K562 (cell line): ENCODE results near the gene ZBTB32. TPM values are rescaled to one million over a fixed set of nuclear protein-coding genes. Genes with fewer than 3 reads are reported as not detected.

Experiments used
- ARID1B ChIP-seq: fragments of 450-650 bp; IDR thresholded peaks from 2 replicates; pipeline ENCODE4 v1.6.1; 2016; ENCODE audit warnings: antibody characterized with exemption, mild to moderate bottlenecking, inconsistent platforms
- ATF1 ChIP-seq, 2 experiments: fragments of 450-650 bp in 1 of 2; IDR thresholded peaks; 2 replicates each; pipeline ENCODE4 v1.6.1; 2016; ENCODE audit warnings: missing compliant biosample characterization in 1 of 2, missing genetic modification characterization in 1 of 2
- CREBBP ChIP-seq: IDR thresholded peaks from one replicate; pipeline ENCODE4 v1.6.1; 2012; ENCODE audit warnings: low read depth, mild to moderate bottlenecking, control low read depth, inconsistent platforms, low read length
- DACH1 ChIP-seq: fragments of 450-650 bp; IDR thresholded peaks from 2 replicates; pipeline ENCODE4 v1.6.1; 2018; ENCODE audit not compliant: partially characterized antibody
- ETV1 ChIP-seq: fragments of 450-650 bp; conservative IDR thresholded peaks from 2 replicates; pipeline ENCODE4 v1.6.1; 2016; ENCODE audit warnings: missing genetic modification characterization, control low read depth, low read depth, missing compliant biosample characterization
- FOS ChIP-seq: IDR thresholded peaks from 3 replicates; pipeline ENCODE4 v1.6.1; 2011; ENCODE audit not compliant: insufficient read length; ENCODE audit errors: extremely low read depth
- HDAC3 ChIP-seq: fragments of 450-650 bp; IDR thresholded peaks from 2 replicates; pipeline ENCODE4 v1.6.1; 2018; ENCODE audit warnings: borderline replicate concordance, mild to moderate bottlenecking, moderate library complexity; ENCODE audit not compliant: partially characterized antibody
- MAFF ChIP-seq: IDR thresholded peaks from 2 replicates; pipeline ENCODE4 v1.6.1; 2012; ENCODE audit warnings: low read length, improper control_type of control experiment
- MTA1 ChIP-seq: fragments of 450-650 bp; IDR thresholded peaks from 2 replicates; pipeline ENCODE4 v1.6.1; 2017; ENCODE audit warnings: borderline replicate concordance
- MTA3 ChIP-seq: fragments of 450-650 bp; formaldehyde crosslinking; IDR thresholded peaks from 2 replicates; pipeline ENCODE4 v1.6.1; 2017; ENCODE audit warnings: mild to moderate bottlenecking, borderline replicate concordance
- NEUROD1 ChIP-seq: fragments of 150-350 bp; IDR thresholded peaks from 2 replicates; pipeline ENCODE4 v1.6.1; 2014; ENCODE audit warnings: borderline replicate concordance, low read length, low read depth; ENCODE audit not compliant: partially characterized antibody
- NFE2L1 ChIP-seq: fragments of 450-650 bp; IDR thresholded peaks from 2 replicates; pipeline ENCODE4 v1.6.1; 2016; ENCODE audit warnings: missing genetic modification characterization, low read depth, mild to moderate bottlenecking, missing compliant biosample characterization, moderate library complexity, borderline replicate concordance
- RAD21 ChIP-seq, 2 experiments: fragments of 250-450 bp in 1 of 2; fragments of 450-650 bp in 1 of 2; sonication (Bioruptor Pico) in 1 of 2; formaldehyde crosslinking in 1 of 2; IDR thresholded peaks in 1 of 2; conservative IDR thresholded peaks in 1 of 2; 2 replicates each; pipeline versions ENCODE4 v1.4.0 to v1.8.0; 2020 to 2022; ENCODE audit warnings: mild to moderate bottlenecking in 2 of 2, moderate library complexity in 1 of 2
- RB1 ChIP-seq: fragments of 450-650 bp; IDR thresholded peaks from 2 replicates; pipeline ENCODE4 v1.6.1; 2017; ENCODE audit warnings: low read depth, mild to moderate bottlenecking
- SMAD2 ChIP-seq: fragments of 150-350 bp; IDR thresholded peaks from 2 replicates; pipeline ENCODE4 v1.6.1; 2014; ENCODE audit warnings: low read depth, mild to moderate bottlenecking, low read length
- SOX6 ChIP-seq: fragments of 450-650 bp; IDR thresholded peaks from 2 replicates; pipeline ENCODE4 v1.6.1; 2014; ENCODE audit warnings: mild to moderate bottlenecking
- U2AF1 ChIP-seq: fragments of 200-400 bp; formaldehyde crosslinking; optimal IDR thresholded peaks from 2 replicates; pipeline ENCODE3; 2017; ENCODE audit warnings: mild to moderate bottlenecking, low read depth, low read length, moderate library complexity
- XRCC3 ChIP-seq: fragments of 450-650 bp; IDR thresholded peaks from 2 replicates; pipeline ENCODE4 v1.6.1; 2017; ENCODE audit warnings: mild to moderate bottlenecking, moderate library complexity
- ZBTB8A ChIP-seq: fragments of 450-650 bp; IDR thresholded peaks from 2 replicates; pipeline ENCODE4 v1.6.1; 2018; ENCODE audit warnings: mild to moderate bottlenecking, moderate library complexity; ENCODE audit not compliant: partially characterized antibody
- ZC3H4 ChIP-seq: sonication (generic); formaldehyde crosslinking; IDR thresholded peaks from 2 replicates; pipeline ENCODE4 v1.9.0; 2021; ENCODE audit warnings: missing genetic modification reagents, borderline replicate concordance
- ZNF3 ChIP-seq: fragments of 250-450 bp; sonication (Bioruptor Pico); IDR thresholded peaks from 2 replicates; pipeline ENCODE4 v1.5.0; 2021; ENCODE audit warnings: mild to moderate bottlenecking, moderate library complexity
- polyA plus RNA-seq, 8 experiments: library from polyadenylated mRNA; depleted of rRNA in 4 of 8; stranded (reverse) in 5 of 8; unstranded in 3 of 8; fragments of >200 nt; fragmentation: Nextera tagmentation in 2 of 8; fragmentation: Illumina TruSeq in 1 of 8; extraction: Ambion mirVana in 2 of 8; extraction: Trizol in 1 of 8; gene quantifications; 2 replicates each; pipeline versions ENCODE4 v1.2.1 to v1.2.3, GENCODE V29; 2011 to 2014; ENCODE audit warnings: inconsistent platforms in 1 of 8, missing spikeins in 1 of 8
- total RNA-seq, 7 experiments: library from RNA; depleted of rRNA in 6 of 7; stranded (reverse); fragments of >200 nt in 6 of 7; fragmentation: Illumina TruSeq in 2 of 7; extraction: Trizol in 2 of 7; gene quantifications; 2 replicates each; pipeline versions ENCODE4 v1.2.1 to v1.2.3, GENCODE V29; 2011 to 2021; ENCODE audit warnings: low replicate concordance in 1 of 7
- TF ChIP-seq, protein P1 (sequence below): fragments of 150-350 bp; conservative IDR thresholded peaks from 2 replicates; pipeline ENCODE4 v1.6.1; 2014; ENCODE audit warnings: low read length
- TF ChIP-seq, protein P2 (sequence below): fragments of 450-650 bp; IDR thresholded peaks from 2 replicates; pipeline ENCODE4 v1.6.1; 2017; ENCODE audit warnings: antibody characterized with exemption, mild to moderate bottlenecking

Gene ZBTB32
- total and polyA plus RNA-seq, 9 of the 15 experiments (the other 6 are each of a cell fraction or from before 2014, with no cell fraction given): 0.20 TPM; not detected in 8

DNA sequence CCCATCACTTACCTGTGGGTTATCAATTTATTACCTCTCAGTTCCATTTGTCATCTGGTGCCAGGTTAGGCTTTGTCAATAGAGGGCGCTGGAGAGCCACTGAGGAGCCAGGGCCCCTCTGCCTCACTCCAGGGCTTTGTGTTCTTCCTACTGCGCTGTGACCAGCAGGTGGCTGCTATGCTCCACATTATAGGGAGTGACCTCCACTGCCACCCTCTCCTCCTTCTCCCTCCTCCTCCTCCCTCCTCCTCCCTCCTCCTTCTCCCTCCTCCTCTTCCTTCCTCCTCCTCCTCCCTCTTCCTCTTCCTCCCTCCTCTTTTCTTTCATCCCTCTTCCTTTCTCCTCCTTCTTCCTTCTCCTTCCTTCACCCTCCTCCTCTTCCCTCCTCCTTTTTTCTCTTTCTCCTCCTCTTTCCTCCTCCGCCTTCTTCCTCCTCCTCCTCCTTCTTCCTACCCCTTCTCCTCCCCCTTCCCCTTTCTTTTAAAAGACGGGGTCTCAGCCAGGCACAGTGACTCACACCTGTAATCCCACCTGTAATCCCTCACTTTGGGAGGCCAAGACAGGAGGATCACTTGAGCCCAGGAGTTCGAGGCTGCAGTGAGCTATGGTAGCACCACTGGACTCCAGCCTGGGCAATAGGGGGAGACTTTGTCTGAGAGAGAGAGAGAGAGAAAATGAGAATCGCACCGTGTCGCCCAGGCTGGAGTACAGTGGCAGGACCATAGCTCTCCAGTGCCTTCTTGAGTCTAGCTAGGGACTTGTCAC, 10.3 kb upstream of the ZBTB32 start (continued):
- TF ChIP-seq ATF1 (CRISPR knock-in tag; IDR thresholded peaks at IDR 0.05) (no peak), ATF1 (tag; IDR thresholded peaks at IDR 0.05) (no peak), MAFF (no peak), NEUROD1 (peak; percentile 69), RB1 (peak; percentile 82), FOS (no peak), HDAC3 (no peak), MTA3 (no peak), NFE2L1 (no peak), U2AF1 (no peak), SOX6 (no peak), CREBBP (no peak), ZBTB8A (no peak), ZNF3 (CRISPR knock-in tag) (no peak), SMAD2 (no peak), DACH1 (peak; percentile 50), ARID1B (peak; percentile 67), MTA1 (0 out of 2 replicates have a peak, but pooled peaks have one; percentile 35), ZC3H4 (CRISPR knock-in tag) (no peak), RAD21 (CRISPR knock-in tag; conservative IDR thresholded peaks at IDR 0.05 in 1 of 2, IDR thresholded peaks at IDR 0.05 in 1 of 2) (peak; percentile 97 to 99), ETV1 (tag) (no peak), XRCC3 (no peak)
- TF ChIP-seq, protein P1, sequence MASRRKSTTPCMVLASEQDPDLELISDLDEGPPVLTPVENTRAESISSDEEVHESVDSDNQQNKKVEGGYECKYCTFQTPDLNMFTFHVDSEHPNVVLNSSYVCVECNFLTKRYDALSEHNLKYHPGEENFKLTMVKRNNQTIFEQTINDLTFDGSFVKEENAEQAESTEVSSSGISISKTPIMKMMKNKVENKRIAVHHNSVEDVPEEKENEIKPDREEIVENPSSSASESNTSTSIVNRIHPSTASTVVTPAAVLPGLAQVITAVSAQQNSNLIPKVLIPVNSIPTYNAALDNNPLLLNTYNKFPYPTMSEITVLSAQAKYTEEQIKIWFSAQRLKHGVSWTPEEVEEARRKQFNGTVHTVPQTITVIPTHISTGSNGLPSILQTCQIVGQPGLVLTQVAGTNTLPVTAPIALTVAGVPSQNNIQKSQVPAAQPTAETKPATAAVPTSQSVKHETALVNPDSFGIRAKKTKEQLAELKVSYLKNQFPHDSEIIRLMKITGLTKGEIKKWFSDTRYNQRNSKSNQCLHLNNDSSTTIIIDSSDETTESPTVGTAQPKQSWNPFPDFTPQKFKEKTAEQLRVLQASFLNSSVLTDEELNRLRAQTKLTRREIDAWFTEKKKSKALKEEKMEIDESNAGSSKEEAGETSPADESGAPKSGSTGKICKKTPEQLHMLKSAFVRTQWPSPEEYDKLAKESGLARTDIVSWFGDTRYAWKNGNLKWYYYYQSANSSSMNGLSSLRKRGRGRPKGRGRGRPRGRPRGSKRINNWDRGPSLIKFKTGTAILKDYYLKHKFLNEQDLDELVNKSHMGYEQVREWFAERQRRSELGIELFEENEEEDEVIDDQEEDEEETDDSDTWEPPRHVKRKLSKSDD: peak; percentile 50; the same call in 1 of the 2 replicates
- TF ChIP-seq, protein P2, sequence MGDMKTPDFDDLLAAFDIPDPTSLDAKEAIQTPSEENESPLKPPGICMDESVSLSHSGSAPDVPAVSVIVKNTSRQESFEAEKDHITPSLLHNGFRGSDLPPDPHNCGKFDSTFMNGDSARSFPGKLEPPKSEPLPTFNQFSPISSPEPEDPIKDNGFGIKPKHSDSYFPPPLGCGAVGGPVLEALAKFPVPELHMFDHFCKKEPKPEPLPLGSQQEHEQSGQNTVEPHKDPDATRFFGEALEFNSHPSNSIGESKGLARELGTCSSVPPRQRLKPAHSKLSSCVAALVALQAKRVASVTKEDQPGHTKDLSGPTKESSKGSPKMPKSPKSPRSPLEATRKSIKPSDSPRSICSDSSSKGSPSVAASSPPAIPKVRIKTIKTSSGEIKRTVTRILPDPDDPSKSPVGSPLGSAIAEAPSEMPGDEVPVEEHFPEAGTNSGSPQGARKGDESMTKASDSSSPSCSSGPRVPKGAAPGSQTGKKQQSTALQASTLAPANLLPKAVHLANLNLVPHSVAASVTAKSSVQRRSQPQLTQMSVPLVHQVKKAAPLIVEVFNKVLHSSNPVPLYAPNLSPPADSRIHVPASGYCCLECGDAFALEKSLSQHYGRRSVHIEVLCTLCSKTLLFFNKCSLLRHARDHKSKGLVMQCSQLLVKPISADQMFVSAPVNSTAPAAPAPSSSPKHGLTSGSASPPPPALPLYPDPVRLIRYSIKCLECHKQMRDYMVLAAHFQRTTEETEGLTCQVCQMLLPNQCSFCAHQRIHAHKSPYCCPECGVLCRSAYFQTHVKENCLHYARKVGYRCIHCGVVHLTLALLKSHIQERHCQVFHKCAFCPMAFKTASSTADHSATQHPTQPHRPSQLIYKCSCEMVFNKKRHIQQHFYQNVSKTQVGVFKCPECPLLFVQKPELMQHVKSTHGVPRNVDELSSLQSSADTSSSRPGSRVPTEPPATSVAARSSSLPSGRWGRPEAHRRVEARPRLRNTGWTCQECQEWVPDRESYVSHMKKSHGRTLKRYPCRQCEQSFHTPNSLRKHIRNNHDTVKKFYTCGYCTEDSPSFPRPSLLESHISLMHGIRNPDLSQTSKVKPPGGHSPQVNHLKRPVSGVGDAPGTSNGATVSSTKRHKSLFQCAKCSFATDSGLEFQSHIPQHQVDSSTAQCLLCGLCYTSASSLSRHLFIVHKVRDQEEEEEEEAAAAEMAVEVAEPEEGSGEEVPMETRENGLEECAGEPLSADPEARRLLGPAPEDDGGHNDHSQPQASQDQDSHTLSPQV: no peak
